Sigmoid colon (tissue), 7 donors: ENCODE measurements around the gene IER5. TPM values are rescaled to one million over a fixed set of nuclear protein-coding genes. Genes with fewer than 3 reads are reported as not detected.

Source experiments
- DNase-seq: peaks from one replicate; pipeline ENCODE4 v3.0.0-alpha.2; 2019
- H3K27ac ChIP-seq, 4 donors: fragments of 200-600 bp; sonication (generic); one replicate each; pipeline ENCODE4 v1.5.1; 2016 to 2019; ENCODE audit warnings: mild to moderate bottlenecking in 1 of 4
- H3K27me3 ChIP-seq, 3 donors: fragments of 200-600 bp; sonication (generic); one replicate each; pipeline ENCODE4 v1.5.1; 2019; ENCODE audit warnings: mild to moderate bottlenecking in 1 of 3
- H3K36me3 ChIP-seq, 4 donors: fragments of 200-600 bp; sonication (generic); one replicate each; pipeline ENCODE4 v1.5.1; 2016 to 2019
- H3K4me1 ChIP-seq, 4 donors: fragments of 200-600 bp; sonication (generic); one replicate each; pipeline ENCODE4 v1.5.1; 2017 to 2019
- H3K4me3 ChIP-seq, 4 donors: fragments of 200-600 bp; sonication (generic); one replicate each; pipeline ENCODE4 v1.5.1; 2017 to 2019; ENCODE audit warnings: mild to moderate bottlenecking in 2 of 4, moderate library complexity in 1 of 4
- H3K9me3 ChIP-seq, 4 donors: fragments of 200-600 bp in 3 of 4; sonication (generic) in 3 of 4; one replicate each; pipeline versions ENCODE4 v1.5.1 to v1.6.1; 2013 to 2019
- CTCF ChIP-seq, 4 experiments: fragments of 450-650 bp in 3 of 4; fragments of 200-600 bp in 1 of 4; IDR thresholded peaks; one replicate each; pipeline ENCODE4 v1.5.1; 2016 to 2019; ENCODE audit warnings: antibody characterized with exemption in 4 of 4, mild to moderate bottlenecking in 3 of 4, moderate library complexity in 2 of 4
- EP300 ChIP-seq, 4 donors: sonication (generic); formaldehyde crosslinking; IDR thresholded peaks; one replicate each; pipeline ENCODE4 v1.6.1; 2017; ENCODE audit warnings: antibody characterized with exemption in 4 of 4
- POLR2A ChIP-seq, 2 donors: fragments of 450-650 bp; IDR thresholded peaks; one replicate each; pipeline ENCODE4 v1.6.1; 2016; ENCODE audit warnings: antibody characterized with exemption in 2 of 2, mild to moderate bottlenecking in 2 of 2, moderate library complexity in 2 of 2
- POLR2AphosphoS5 ChIP-seq, 4 donors: sonication (generic); formaldehyde crosslinking; IDR thresholded peaks; one replicate each; pipeline ENCODE4 v1.6.1; 2017; ENCODE audit warnings: antibody characterized with exemption in 4 of 4
- WGBS, 2 donors: extraction: QIAGEN DNeasy Blood & Tissue Kit; methylation state at CpG; one replicate each; pipeline ENCODE4 v1.1.7; 2013; 5-methylcytosine and 5-hydroxymethylcytosine counted together
- intact Hi-C: fragments of 100-400 bp; cut with DNase I; formaldehyde crosslinking; loops from one replicate; pipeline ENCODE4 v1.15.1; 2023
- polyA plus RNA-seq, 3 donors: library from polyadenylated mRNA; stranded (reverse); fragments of 200-250 nt; gene quantifications; one replicate each; pipeline ENCODE4 v1.2.3, GENCODE V29; 2013
- total RNA-seq, 4 donors: library from RNA; depleted of rRNA; stranded (reverse); fragments of >200 nt; gene quantifications; one replicate each; pipeline ENCODE4 v1.1.0, GENCODE V29; 2016
- donor health status: healthy with polysubstance abuse.
- donor health status: Bipolar disorder and iron deficiency.
- donor health status: healthy.

IER5 gene
- total and polyA plus RNA-seq, 7 donors, result 7.7 to 11.7 (median 9.6) TPM

- Histone ChIP-seq H3K27me3 (no peaks in the 10 kb centered on the region), H3K27ac (no peak overlapping the region), H3K4me3 (no peak overlapping the region), H3K36me3 (no peaks in the 10 kb centered on the region), H3K9me3 (no peaks in the 10 kb centered on the region), H3K4me1 (no peaks in the 10 kb centered on the region)
- no peak for TF ChIP-seq POLR2A (IDR thresholded peaks at IDR 0.05)
- no peak for TF ChIP-seq CTCF (IDR thresholded peaks at IDR 0.05)
- no peak for TF ChIP-seq POLR2AphosphoS5 (IDR thresholded peaks at IDR 0.05)
- no peak for TF ChIP-seq EP300 (IDR thresholded peaks at IDR 0.05)
- no peak for DNase-seq
- intact Hi-C loops, result no loop called here
- WGBS, 2 donors, result 91 to 92% methylated on average over 5 of the region's 5 CpGs
Observed at GRCh38 chr1:181122222-181122621, 33.7 kb downstream of the IER5 start.

GRCh38 chr1:181123173-181123572 lies 34.7 kb downstream of the IER5 start:
- H3K27ac ChIP-seq, result no peak overlapping the region
- 74 to 86% methylated on average over 3 of the region's 3 CpGs for WGBS, 2 donors
- no peaks in the 10 kb centered on the region for H3K4me1 ChIP-seq
- H3K36me3 ChIP-seq, result no peaks in the 10 kb centered on the region
- TF ChIP-seq POLR2AphosphoS5 (IDR thresholded peaks at IDR 0.05), result no peak
- no peak for TF ChIP-seq POLR2A (IDR thresholded peaks at IDR 0.05)
- TF ChIP-seq EP300 (IDR thresholded peaks at IDR 0.05), result no peak
- TF ChIP-seq CTCF (IDR thresholded peaks at IDR 0.05), result no peak
- H3K4me3 ChIP-seq, result no peak overlapping the region
- intact Hi-C loops, result no loop called here
- no peaks in the 10 kb centered on the region for H3K9me3 ChIP-seq
- no peak for DNase-seq
- no peaks in the 10 kb centered on the region for H3K27me3 ChIP-seq

- DNase-seq, result no peak
- H3K4me3 ChIP-seq, result no peak overlapping the region
- TF ChIP-seq POLR2A (IDR thresholded peaks at IDR 0.05) (no peak), EP300 (IDR thresholded peaks at IDR 0.05) (no peak), POLR2AphosphoS5 (IDR thresholded peaks at IDR 0.05) (no peak), CTCF (IDR thresholded peaks at IDR 0.05) (no peak)
- H3K9me3 ChIP-seq, result no peaks in the 10 kb centered on the region
- WGBS, 2 donors, result 14 to 22% methylated on average over 2 of the region's 2 CpGs
- no peaks in the 10 kb centered on the region for H3K27me3 ChIP-seq
- intact Hi-C loops, result no loop called here
- no peaks in the 10 kb centered on the region for H3K36me3 ChIP-seq
- peaks cover 0 to 5% (median 0%) of the 10 kb centered on the region in 4 donors for H3K4me1 ChIP-seq
- no peak overlapping the region for H3K27ac ChIP-seq
Observed at GRCh38 chr1:181124291-181124751, 35.8 kb downstream of the IER5 start.

DNA sequence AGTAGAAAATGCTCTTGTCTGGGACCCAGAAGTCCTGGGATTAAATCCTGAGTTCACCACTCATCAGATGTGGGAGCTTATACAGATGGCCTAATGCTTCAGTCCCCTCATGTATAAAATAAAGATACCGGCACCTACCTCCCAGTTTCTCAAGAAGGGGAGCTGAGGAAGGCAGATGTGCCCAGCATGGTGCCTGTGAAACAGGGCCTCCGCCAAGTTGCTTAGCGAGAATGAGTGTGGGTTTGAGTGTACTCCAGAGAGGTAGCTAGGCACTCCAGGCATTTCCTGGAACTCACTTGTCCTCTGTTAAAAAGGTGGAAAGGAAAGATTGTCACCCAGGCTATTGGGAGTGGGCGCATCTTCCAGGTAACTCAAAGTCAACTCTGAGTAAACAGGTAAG lies 37.8 kb downstream of the IER5 start:
- 87 to 98% methylated on average over 4 of the region's 4 CpGs for WGBS, 2 donors

More for the DNA sequence above, 37.8 kb downstream of the IER5 start:
- DNase-seq, result no peak
- intact Hi-C loops, result no loop called here
- TF ChIP-seq CTCF (IDR thresholded peaks at IDR 0.05) (no peak), POLR2AphosphoS5 (IDR thresholded peaks at IDR 0.05) (no peak), EP300 (IDR thresholded peaks at IDR 0.05) (no peak), POLR2A (IDR thresholded peaks at IDR 0.05) (no peak)
- Histone ChIP-seq H3K36me3 (no peaks in the 10 kb centered on the region), H3K9me3 (no peaks in the 10 kb centered on the region), H3K4me3 (no peak overlapping the region), H3K27ac (no peak overlapping the region), H3K27me3 (no peaks in the 10 kb centered on the region), H3K4me1 (peaks cover 0 to 12% (median 0%) of the 10 kb centered on the region in 4 donors)
